T-helper 2 cell treated with Interferon-gamma antibody and Interleukin-4, amounts not matched to agents 5 μg/mL and 100 μg/mL, for 36 hours (primary cell): Measurements from ENCODE around the gene DRAXIN.
"Not testable (repeated sequence)": the region's sequence is repeated elsewhere in the genome, so short reads cannot be mapped to it uniquely, and the experiment has no call there.

ENCODE experiments used
- DNase-seq: peaks from one replicate; pipeline ENCODE4 v3.0.0; 2021; ENCODE audit warnings: low spot score
- H3K27ac Mint-ChIP-seq: one replicate; pipeline ENCODE4 v1.8.0; 2021; ENCODE audit warnings: mild to moderate bottlenecking, mixed read lengths
- H3K27me3 Mint-ChIP-seq: one replicate; pipeline ENCODE4 v1.8.0; 2021; ENCODE audit warnings: low read depth, mixed read lengths
- H3K36me3 Mint-ChIP-seq: one replicate; pipeline ENCODE4 v1.8.0; 2021; ENCODE audit warnings: low read depth, mixed read lengths
- H3K4me1 Mint-ChIP-seq: one replicate; pipeline ENCODE4 v1.8.0; 2021; ENCODE audit warnings: low read depth, mixed read lengths
- H3K4me3 Mint-ChIP-seq: one replicate; pipeline ENCODE4 v1.8.0; 2022; ENCODE audit warnings: mild to moderate bottlenecking, moderate library complexity, mixed read lengths
- H3K9me3 Mint-ChIP-seq: one replicate; pipeline ENCODE4 v1.8.0; 2021; ENCODE audit warnings: mixed read lengths

Gene DRAXIN

GRCh38 chr1:11691302-11691914 is at the start of gene DRAXIN:
Gene DRAXIN, plus strand, starts transcription at chr1:11691710. Its CDS starts 14,549 bp downstream, at chr1:11706259.
- Mint-ChIP-seq H3K9me3 (no peaks in the 10 kb centered on the region), H3K4me3 (peak within 1 kb of the TSS; percentile 56), H3K27me3 (peaks cover 49% of the 10 kb centered on the region), H3K36me3 (no peaks in the 10 kb centered on the region), H3K4me1 (peaks cover 15% of the 10 kb centered on the region), H3K27ac (no peak within 1 kb of the TSS)
- DNase-seq = no peak

DNA sequence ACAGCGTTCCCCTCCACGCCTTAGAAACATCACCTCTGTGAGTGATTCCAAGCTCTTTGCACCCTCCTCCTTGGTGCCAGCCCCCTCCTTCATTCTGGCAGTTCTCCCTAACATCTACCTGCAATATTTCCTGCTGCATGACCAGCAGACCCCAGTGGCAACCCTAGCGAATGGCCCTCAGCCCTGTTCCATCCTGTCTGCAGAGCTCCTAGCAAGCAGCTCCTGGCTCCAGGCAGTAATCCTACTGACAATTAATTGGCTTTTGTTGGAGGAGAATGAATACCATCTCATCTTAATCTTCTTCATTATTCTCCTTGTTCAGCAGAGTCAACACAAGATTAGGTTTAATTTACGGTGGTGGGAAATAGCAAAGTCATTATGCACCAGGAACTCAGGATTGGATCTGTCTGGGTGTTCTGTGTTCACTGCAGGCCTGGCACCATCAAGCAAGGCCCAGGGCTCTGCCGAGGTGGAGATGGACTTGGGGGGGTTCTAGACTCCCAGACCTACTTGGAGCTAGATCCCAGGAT is 49.7 kb upstream of the DRAXIN start:
- H3K9me3 Mint-ChIP-seq = no peaks in the 10 kb centered on the region
- H3K27ac Mint-ChIP-seq = no peak overlapping the region
- H3K27me3 Mint-ChIP-seq = no peaks in the 10 kb centered on the region
- DNase-seq = no peak
- H3K4me1 Mint-ChIP-seq = peaks cover 2% of the 10 kb centered on the region
- H3K36me3 Mint-ChIP-seq = no peaks in the 10 kb centered on the region
- no peak overlapping the region for H3K4me3 Mint-ChIP-seq

GRCh38 chr1:11642418-11643017 is 49.0 kb upstream of the DRAXIN start:
- not testable (repeated sequence) for H3K36me3 Mint-ChIP-seq, H3K4me1 Mint-ChIP-seq, H3K27ac Mint-ChIP-seq, H3K9me3 Mint-ChIP-seq, H3K27me3 Mint-ChIP-seq, H3K4me3 Mint-ChIP-seq
- DNase-seq = peak; percentile 44

GRCh38 chr1:11643782-11644181 is 47.7 kb upstream of the DRAXIN start:
- Mint-ChIP-seq H3K36me3 (no peaks in the 10 kb centered on the region), H3K27me3 (no peaks in the 10 kb centered on the region), H3K9me3 (no peaks in the 10 kb centered on the region), H3K4me1 (peaks cover 2% of the 10 kb centered on the region), H3K27ac (no peak overlapping the region), H3K4me3 (no peak overlapping the region)
- DNase-seq = no peak

GRCh38 chr1:11645270-11645669 is 46.2 kb upstream of the DRAXIN start:
- Mint-ChIP-seq H3K9me3 (no peaks in the 10 kb centered on the region), H3K4me1 (peaks cover 6% of the 10 kb centered on the region), H3K27me3 (peaks cover 3% of the 10 kb centered on the region), H3K36me3 (no peaks in the 10 kb centered on the region), H3K27ac (no peak overlapping the region), H3K4me3 (no peak overlapping the region)
- DNase-seq = no peak

DNA sequence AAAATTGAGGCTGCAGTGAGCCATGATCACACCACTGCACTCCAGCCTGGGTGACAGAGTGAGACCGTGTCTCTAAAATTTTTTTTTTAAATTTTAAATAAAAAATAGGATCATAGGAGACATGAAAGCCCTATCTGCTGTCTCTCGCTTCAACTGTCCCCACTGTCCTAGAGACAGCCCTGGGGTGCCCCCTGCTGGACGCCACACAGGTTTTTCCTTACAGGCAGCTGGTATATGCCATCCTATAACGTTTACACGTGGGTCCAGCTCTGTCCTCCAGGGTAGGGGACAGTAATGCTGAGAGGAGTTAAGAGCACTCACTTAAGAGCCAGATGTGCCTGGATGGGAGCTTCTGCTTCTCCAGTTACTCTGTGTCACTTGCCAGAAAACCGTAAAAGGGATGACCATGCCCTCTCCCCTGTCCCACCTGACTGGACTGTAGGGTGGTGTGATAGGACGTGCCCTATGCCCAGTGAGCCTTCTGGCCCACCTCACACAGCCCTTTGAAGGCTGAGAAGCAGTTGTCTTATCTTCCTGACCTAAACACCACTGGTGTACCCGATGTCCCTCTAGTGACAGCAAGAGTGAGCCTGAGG is 45.7 kb upstream of the DRAXIN start:
- H3K4me1 Mint-ChIP-seq = peaks cover 7% of the 10 kb centered on the region
- DNase-seq = peak; percentile 67

DNA sequence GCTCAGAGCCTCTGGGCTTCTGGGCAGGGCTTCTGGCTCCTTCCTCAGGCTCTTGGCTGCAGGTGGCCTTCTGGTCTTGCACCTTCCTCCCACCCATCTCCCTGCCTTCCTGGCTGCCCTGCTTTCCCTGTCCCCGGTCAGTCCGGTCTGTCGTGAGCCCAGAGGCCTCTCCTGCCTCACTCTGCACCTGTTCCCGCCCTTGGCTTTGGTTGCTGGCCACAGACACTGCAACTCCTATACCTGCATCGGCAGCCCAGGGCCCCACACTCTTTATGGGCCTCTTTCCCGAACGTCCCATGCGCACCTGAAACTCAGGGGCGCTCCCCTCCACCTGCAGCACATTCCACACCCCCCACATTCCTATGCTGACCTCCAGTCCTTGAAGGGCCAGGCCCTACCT is 45.2 kb upstream of the DRAXIN start:
- no peak for DNase-seq
- no peaks in the 10 kb centered on the region for H3K9me3 Mint-ChIP-seq
- H3K4me1 Mint-ChIP-seq = peaks cover 11% of the 10 kb centered on the region
- H3K27me3 Mint-ChIP-seq = peaks cover 6% of the 10 kb centered on the region
- no peak overlapping the region for H3K27ac Mint-ChIP-seq
- H3K36me3 Mint-ChIP-seq = no peaks in the 10 kb centered on the region
- no peak overlapping the region for H3K4me3 Mint-ChIP-seq

More for the DNA sequence above, 45.7 kb upstream of the DRAXIN start:
- Mint-ChIP-seq H3K4me3 (no peak overlapping the region), H3K27ac (no peak overlapping the region), H3K27me3 (peaks cover 5% of the 10 kb centered on the region), H3K36me3 (no peaks in the 10 kb centered on the region), H3K9me3 (no peaks in the 10 kb centered on the region)

- peaks cover 11% of the 10 kb centered on the region for H3K27me3 Mint-ChIP-seq
- peaks cover 10% of the 10 kb centered on the region for H3K4me1 Mint-ChIP-seq
- no peak for DNase-seq
- H3K4me3 Mint-ChIP-seq = no peak overlapping the region
- no peak overlapping the region for H3K27ac Mint-ChIP-seq
- no peaks in the 10 kb centered on the region for H3K36me3 Mint-ChIP-seq
- no peaks in the 10 kb centered on the region for H3K9me3 Mint-ChIP-seq
Measured at GRCh38 chr1:11647333-11647732, 44.2 kb upstream of the DRAXIN start.

GRCh38 chr1:11648039-11648438 is 43.5 kb upstream of the DRAXIN start:
- Mint-ChIP-seq H3K36me3 (no peaks in the 10 kb centered on the region), H3K27me3 (peaks cover 12% of the 10 kb centered on the region), H3K27ac (no peak overlapping the region), H3K4me1 (peaks cover 10% of the 10 kb centered on the region), H3K4me3 (no peak overlapping the region), H3K9me3 (no peaks in the 10 kb centered on the region)
- DNase-seq = no peak

DNA sequence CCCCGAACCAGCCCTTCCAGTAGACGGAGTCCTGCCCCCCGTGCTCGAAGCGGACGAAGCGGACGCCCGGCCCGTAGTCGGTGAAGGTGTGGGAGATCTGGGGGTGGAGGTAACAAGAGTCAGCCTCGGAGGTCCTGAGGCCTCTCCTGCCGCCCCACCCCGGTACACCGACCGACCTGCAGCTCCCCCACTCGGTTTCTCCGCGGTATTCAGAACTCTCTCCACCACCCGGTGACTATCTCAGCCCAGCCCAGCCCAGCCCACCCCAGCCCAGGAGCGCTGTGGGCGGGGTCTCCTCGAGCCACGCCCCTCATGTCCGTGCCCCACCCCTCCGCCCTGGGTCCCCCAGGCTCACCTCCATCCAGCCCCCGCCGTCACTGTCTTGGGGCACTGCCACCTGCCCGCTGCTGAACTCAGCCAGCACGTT is 42.8 kb upstream of the DRAXIN start:
- no peaks in the 10 kb centered on the region for H3K36me3 Mint-ChIP-seq
- H3K9me3 Mint-ChIP-seq = no peaks in the 10 kb centered on the region
- peaks cover 10% of the 10 kb centered on the region for H3K4me1 Mint-ChIP-seq
- H3K4me3 Mint-ChIP-seq = peak overlapping the region; percentile 42
- peak; percentile 24 for DNase-seq
- no peak overlapping the region for H3K27ac Mint-ChIP-seq
- H3K27me3 Mint-ChIP-seq = peaks cover 12% of the 10 kb centered on the region

GRCh38 chr1:11649237-11649623 is 42.3 kb upstream of the DRAXIN start:
- Mint-ChIP-seq H3K27me3 (peaks cover 12% of the 10 kb centered on the region), H3K36me3 (no peaks in the 10 kb centered on the region), H3K4me1 (peaks cover 10% of the 10 kb centered on the region), H3K27ac (no peak overlapping the region), H3K9me3 (no peaks in the 10 kb centered on the region), H3K4me3 (no peak overlapping the region)
- no peak for DNase-seq

- Mint-ChIP-seq H3K27me3 (peaks cover 12% of the 10 kb centered on the region), H3K36me3 (no peaks in the 10 kb centered on the region), H3K4me3 (peak overlapping the region; percentile 38), H3K4me1 (peaks cover 10% of the 10 kb centered on the region), H3K9me3 (no peaks in the 10 kb centered on the region), H3K27ac (no peak overlapping the region)
- no peak for DNase-seq
Measured at GRCh38 chr1:11649624-11650330, 41.7 kb upstream of the DRAXIN start.

DNA sequence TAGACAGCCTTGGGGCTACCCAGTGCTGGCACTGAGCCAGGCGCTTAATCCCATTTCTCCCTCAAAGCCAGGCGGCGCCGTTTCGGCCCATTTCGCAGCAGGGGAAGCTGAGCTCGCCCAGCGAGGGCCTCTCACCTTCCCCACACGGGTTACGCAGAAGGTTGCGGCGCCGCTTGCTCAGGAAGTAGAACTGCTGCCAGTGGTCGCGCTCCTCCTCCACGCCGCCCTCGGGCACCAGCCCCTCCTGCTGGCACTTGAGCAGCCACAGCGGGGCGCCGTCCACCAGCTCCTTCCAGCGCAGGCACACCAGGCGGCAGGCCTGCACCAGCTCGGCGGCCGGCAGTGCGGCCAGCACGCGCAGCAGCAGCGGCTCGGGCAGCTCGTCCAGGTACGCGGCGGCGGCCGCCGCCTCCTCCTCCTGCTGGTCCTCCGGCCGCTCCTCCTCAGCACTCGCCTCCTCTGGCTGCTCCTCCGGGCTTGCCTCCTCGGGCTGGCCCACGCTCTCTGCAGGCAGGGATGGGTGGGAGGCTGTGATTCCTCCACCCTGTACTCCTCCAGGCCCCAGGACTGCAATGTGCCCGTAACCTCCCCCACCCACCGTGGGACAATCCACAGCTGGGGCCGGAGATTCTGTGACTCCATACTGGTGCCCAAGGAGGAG is 41.0 kb upstream of the DRAXIN start:
- Mint-ChIP-seq H3K27ac (no peak overlapping the region), H3K36me3 (no peaks in the 10 kb centered on the region), H3K4me1 (peaks cover 12% of the 10 kb centered on the region), H3K9me3 (no peaks in the 10 kb centered on the region), H3K4me3 (peak overlapping the region; percentile 62), H3K27me3 (peaks cover 12% of the 10 kb centered on the region)
- DNase-seq = peak; percentile 78
